Stimulated activated CD8-positive, alpha-beta memory T cell treated with anti-CD3 and anti-CD28 coated beads, Interleukin-15, amount 100 ng/mL, for 24 hours (primary cell): Measurements from ENCODE around the gene DAPK2.

Source experiments
- DNase-seq: peaks from one replicate; pipeline ENCODE4 v3.0.0-alpha.2; 2020; ENCODE audit warnings: low read depth

DAPK2 gene

DNA sequence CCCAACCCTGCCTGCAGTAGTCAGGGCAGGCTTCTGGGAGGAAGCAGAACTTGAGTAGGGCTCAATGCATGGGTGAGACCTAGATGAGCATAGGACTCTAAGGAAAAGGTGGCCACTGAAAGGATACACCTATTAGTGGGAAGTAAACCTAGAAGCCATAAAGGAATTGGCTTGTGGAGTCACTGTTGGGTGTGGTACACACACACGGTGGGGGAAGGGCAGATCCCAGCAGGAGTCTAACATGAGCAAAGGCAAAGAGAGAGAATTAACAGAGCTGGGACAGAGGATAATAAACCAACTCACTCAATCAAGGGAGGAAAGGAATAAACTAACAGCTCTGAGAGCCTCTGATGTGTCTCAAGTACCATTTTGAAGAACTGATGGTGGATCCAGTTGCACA is 23.1 kb downstream of the DAPK2 start:
- DNase-seq = no peak

DNA sequence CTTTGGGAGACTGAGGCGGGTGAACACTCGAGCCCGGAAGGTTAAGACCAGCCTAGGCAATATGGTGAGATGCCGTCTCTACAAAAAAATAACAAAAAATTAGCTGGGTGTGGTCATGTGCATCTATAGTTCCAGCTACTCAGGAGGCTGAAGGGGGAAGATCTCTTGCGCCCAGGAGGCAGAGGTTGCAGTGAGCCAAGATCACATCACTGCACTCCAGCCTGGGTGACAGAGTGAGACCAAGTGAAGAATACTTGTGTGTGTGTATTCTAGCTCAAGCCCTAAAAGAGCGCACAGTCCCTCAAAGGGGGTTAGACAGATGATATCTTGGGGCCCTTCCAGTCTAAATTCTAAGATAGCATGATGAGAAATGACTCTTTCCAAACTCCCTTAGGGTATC is 23.7 kb downstream of the DAPK2 start:
- DNase-seq = no peak

DNA sequence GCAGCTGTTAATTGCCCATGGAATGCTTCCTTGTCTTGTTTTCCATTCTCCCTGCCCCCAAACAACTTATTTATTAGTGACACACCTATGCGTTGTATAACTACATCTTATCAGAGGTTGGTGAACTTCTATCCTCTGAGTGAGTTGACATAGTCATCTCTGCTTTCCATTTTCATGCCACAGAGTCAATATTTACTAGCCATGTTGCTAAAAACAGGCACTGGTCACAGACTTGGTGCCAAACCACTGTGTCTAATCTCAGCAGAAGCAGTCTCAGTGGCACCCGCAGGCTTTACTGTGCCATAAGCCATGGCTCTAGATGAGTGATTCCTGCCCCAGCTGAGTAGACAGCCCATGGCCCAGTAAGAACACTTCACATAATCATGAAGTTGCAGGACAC is 26.5 kb downstream of the DAPK2 start:
- DNase-seq = no peak

DNA sequence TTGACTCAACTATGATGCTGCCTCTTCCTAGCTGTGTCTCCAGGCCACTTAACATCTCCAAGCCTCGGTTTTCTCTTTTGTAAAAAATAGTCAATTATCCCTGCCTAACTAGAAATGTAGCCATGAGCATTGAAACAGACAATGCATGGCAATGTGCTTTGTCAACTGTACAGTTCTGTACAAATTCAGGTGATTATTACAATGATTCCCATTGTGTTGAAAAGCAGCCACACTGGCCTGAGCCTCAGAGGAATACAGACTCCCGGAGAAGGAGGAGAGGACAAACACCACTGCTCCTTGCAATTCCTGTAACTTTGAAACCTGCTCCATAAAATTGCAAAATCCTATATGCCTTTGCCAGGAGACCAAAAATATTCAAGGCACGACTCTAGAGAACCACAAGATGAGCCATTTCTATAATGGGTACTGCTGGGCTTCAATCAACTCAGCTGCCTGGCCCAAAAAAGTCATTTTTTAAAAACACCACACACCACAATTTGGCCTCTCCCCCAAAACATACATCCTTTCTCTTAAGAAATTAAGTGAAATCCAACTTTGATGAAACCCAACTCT is 28.6 kb downstream of the DAPK2 start:
- DNase-seq = no peak

DNA sequence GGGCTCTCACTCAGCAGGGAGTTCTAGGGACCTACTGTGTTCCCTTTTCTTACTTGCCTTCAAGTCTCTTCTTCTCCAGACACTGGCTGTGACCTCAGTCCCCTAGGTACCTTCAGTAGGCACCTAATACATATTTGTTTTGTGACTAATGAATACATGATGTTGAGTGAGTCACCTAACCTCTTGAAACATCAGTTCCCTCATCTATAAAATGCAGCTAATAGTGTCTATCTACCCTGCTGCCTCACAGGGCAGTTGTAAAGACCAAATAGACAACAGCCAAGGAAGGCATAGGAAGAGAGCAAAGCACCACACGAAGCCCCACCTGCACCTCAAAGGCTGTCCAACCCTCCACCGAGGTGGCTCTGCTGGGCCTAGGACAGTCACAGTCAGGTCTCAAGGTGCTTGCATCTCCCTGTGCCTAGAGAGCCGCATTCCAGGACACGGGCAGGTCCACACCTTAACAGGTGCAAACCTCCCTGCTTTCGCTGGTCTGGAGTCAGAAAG is 29.1 kb downstream of the DAPK2 start:
- no peak for DNase-seq

DNA sequence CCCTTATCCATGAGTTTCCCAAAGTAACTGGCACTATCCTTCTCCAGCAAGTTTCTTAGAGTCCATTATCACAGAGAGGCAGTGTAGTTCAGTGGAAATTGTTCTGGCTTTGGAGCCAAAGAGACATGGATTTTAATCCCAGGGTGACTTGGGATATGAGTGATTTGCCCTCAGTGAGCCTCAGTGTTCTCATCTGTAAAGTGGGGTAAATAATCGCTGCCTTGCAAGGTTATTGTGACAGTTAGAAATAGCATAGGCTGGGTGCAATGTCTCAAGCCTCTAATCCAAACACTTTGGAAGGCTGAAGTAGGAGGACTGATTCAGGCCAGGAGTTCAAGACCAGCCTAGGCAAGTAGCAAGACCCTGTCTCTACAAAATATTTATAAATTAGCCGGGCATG is 30.0 kb downstream of the DAPK2 start:
- DNase-seq = no peak

DNA sequence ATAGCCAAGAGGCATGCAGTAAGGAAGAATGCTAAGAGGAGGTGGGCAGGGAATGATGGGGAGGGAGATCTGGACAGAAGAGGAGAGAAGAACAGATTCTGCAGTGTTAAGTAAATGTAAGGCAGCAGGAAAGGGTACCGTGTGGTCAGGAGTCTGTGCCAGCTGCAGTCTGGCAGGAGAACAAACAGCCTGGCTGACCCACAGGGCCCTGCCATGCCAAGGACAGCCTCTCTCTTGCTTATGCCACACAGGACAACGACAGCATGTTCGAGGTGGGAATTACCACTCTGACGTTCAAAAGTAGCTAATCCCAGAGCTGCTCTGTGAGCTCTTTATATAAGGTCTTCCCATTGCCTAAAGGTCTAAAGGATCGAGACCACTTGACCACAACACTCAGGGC is 31.3 kb downstream of the DAPK2 start:
- no peak for DNase-seq

DNA sequence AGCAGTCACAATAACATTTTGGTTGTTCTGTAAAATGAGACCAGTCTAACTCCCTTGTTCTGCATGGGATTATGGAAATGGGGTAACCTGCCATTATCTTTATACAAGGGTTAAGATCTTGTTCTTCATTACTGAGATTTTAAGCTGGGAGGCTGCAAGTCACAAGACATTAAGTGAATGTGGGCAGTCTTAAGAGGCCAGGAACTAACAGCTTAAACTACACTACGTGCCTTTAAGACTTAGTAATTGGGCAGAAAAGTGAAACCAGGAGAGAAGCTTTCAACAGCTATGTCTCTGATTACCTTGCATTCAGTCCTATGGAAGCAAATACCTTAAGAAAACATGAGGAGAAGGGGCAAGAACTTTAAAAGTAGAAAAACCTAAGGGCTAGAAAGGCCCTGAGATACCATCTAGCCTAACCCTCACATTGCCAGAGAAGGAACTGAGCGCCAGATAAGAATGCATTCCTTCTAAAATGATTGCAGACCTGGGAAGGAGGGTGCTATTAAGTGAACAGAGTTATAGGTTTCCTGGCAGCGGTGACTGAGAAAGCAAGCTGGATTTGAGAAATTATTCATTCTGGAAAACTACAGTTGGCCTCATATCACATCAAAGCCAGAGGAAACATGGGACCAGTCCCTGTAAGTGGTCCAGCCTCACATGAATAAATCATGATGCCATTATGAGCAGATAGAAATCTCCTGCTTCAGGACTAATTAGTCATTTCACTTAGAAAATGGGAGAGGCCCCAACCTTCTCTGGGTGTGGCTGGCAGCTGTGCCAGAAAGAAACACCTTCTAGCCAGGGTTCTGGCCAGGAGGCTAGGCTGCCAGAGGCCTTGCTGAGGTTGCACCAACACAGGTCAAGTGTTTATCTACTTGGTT is 32.9 kb downstream of the DAPK2 start:
- no peak for DNase-seq

DNA sequence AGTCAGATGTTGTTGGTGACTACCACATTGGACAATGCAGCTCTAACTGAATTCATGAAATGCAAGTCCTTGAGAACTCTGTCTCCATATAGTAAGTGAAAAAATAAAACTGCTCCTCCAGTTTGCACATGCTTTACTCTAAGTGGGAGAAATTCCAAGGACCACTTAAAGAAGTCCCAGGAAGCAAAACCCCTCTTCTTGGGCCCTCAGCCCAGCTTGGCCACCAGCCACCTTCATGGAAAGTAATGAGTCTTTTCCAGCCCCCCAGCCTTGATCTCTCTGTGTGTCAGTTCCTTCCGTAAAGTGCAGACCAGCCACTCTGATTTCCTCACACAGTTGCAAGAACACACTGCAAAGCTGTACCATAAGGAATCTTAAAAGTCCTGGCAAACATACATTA is 34.5 kb downstream of the DAPK2 start:
- no peak for DNase-seq

DNA sequence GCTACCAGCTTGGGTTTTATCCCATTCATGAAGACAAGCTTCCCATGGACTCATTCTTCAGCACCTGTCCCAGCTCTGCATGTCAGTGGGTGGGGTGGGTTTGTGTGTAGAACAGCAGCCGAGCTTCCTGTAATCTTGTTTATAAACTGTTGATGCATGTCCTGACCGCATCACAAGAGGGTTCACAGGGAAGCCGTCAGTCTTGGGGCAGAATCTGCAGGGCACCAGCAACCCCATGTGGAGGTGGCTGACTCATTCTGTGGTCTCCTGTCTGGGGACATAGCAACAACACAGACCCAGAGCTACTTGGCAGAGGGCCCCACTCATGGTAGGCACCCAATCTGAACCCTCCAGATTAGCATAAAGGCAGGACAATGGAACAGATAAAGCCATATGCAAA is 35.6 kb downstream of the DAPK2 start:
- DNase-seq = peak; percentile 38

DNA sequence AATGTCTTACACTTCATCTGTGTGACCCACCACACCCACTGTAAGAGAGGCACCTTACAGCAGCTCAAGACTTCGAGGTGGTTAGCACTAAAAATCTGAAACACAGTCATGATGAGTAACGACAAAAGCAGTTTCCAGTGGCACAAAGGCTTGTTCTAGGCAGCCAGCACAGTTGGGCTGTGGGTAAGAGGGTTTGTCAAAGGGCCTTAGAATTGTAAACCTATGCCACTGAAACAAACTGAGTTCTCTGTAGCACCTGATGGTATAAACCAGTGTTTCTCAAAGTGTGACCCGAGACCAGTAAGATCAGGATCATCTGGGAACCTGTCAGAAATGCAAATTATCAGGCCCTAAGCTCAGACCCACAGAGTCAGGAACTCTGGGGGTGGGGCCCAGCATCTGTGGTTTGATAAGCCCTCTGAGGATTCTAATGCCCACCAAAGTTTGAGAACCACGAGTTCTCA is 36.5 kb downstream of the DAPK2 start:
- DNase-seq = no peak

DNA sequence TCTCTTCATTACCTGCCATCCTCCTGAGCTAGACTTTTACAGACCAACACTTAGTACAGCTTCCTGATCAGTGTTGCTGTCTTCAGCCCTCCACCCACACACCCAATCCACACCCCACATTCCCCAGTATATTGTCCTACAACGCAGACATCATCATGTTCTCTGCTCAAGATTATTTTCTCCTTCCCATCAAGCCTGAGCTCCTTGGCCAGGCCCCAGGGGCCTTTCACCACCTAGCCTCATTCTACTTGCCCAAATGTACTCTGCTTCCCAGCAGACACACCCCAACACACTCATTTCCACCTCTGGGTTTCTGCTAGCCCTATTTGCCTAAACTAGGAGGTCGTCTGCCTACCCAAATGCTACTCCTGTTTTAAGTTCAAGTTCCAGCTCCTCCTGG is 37.0 kb downstream of the DAPK2 start:
- DNase-seq = no peak

DNA sequence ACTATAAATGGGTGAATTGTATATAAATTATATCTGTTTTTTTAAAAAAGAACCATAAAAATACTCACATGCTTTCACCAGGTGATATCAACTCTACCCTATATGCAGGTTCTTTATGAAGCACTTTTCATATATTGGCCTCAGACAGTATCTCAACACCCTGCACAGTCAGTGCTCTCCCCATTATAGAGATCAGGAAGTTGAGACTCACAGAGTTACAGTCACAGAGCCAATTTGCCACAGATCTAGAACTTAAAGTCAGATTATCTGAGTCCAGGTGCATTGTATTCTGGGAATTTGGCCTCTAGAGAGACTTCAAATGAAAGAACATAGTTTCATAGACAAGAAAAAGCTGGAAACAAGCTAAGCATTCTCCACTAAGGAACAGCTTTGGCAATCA is 38.1 kb downstream of the DAPK2 start:
- DNase-seq = no peak

DNA sequence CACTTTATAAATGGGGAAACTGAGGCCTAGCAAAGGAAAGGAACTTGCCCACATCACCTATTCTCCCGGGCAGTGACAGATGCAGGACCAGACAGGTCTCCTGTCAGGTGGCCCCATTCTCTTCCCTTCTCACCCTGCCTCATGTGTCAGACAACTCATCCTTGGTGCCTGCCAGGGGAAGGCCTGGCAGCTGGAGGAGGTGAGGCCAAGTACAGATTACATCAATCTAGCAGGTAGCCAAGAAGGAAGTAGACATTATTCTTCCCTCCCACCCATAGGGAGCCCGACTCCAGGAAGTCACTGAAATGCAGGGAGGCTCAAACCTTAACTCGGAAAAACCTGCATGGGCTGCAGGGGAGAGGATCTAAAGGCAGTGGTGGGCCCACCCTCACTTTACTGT is 39.6 kb downstream of the DAPK2 start:
- DNase-seq = no peak

DNA sequence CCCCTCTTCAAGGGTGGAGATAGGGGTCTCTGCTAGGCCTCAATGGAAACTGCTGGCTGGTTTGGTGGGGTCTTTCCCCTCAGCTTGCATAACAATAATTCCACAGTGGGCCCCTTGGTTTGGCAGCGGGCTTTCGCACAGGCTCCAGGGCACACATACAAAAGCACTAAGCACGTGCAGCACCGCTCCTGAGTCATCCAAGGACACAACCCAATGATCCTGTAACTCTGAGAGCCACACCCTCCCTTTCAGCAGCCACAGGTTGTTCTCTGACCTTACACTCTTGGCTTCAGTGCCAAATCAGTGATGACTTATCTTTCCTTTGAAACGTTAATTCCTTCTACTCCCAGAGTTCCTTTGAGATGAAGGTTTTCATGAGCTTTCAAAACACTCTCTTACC is 41.7 kb downstream of the DAPK2 start:
- no peak for DNase-seq

DNA sequence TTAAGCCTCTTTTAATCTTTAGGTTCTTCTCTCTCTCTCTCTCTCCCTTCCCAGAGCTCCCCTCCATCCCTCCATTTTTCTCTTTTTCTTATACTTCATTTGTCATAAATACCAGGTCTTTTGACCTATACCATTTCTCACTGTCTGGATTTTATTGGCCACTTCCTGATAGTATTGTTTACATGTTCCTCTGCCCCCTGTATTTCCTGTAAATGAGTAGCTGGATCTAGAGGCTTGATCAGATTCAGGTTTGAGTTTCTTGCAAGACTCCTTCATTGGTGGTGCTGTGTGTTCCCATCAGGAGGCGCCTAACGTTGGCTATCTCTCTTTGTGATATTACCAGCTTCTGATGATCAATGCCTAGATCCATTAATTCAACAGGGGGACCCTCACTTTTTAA is 42.2 kb downstream of the DAPK2 start:
- DNase-seq = no peak

DNA sequence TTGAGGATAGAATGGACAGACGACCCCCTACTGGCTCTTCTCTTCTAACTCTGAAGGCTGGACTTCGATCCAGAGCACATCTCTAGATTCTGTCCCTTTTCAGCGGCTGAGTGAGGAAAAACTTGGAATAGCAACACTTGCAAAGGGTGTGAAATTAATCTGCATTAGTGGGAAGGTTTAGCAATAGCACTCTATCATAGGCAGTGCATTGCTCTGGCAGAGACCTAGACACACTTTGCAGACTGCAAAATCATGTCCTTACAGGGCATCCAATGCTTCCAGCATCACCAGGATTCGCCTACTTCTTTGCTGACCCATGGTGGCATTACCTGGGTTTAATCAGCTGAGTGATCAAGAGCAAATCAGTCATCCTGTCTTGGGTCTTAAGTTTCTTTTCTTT is 43.1 kb downstream of the DAPK2 start:
- no peak for DNase-seq

DNA sequence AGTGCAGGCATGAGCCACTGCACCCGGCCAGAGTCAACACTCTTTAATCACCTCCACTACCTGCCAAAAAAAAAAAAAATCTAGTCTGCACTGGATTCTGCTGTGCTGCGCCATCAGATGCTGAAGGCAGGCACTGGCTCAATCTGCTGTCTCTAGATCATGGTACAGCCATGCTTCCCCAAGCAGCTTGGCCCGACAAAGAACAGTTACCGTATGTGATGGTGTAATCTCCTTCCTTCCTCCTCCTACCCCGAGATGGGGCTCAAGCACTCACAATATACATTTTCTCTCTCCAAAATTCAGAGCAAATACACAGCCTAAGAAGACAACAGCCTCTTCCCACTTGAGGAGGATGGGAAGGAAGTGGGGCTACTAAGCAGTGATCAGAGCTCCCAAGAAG is 45.1 kb downstream of the DAPK2 start:
- DNase-seq = no peak

DNA sequence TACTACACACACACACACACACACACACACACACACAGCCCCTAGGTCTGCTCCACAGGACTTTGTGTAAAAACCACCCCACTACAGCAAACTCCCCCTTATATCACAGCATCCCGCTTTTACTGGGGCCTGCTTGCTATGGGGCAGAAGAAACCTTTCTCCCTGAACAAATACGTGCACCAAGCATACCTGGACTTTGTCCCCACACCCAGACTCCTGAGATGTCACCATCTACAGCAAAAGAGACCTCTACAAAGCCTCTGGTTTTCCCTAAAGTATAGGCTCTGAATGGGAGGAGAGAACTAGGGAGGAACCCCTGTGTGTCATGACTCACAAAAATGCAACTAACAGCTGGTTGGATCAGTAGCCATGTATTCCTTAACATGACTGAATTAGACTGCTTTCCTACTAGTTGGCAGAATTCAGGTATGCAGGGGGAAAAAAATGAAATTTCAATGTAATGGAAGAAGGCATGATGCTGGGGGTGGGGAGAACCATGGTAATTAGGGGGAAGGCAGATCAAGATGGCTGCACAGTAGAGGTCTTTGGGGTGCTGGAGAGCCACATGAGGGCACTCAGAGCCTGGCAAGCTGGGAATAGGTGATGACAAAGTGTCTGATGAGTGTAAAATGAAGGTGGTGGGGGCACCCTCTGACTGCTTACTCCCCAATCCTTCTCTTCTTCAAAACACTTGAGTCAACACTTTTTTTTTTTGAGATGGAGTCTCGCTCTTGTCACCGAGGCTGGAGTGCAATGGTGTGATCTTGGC is 45.9 kb downstream of the DAPK2 start:
- no peak for DNase-seq

DNA sequence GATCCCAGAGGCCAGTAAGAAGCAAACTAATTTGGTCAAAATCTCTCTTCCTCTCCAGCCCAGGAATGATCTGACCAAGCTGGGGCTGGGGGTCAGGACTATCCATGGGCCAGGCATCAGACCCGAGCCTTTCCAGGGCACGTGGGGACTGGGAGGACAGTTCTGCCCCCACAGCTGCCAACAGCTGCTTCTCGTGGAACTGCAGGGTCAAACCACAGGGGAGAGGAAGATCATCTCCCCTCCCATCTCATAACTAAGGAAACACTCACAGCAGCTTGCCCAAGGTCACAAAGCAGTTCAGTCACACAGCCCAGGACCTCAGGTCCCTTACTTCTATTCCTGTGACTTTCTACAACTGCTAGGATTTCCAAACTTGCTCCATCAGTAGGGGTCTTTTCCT is 47.1 kb downstream of the DAPK2 start:
- DNase-seq = no peak

DNA sequence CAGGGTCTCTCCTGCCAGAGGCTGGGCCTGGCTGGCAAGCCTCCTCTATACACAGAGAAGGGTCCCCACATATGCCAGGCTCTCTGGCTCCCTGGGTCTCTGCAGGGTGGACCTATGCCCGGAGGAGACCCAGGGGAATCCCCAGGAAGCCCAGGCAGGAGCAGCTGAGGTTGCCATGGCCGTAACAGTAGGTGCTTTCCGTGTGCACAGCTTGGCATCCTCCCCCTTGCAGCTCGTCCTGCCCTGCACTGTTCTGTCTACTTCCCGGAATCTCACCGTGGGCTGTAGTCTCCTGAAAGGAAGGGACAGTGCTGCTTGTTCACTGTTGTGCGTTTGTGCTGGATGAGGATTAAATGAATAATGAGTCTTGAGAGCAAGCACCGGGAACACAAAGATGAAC is 47.8 kb downstream of the DAPK2 start:
- no peak for DNase-seq

DNA sequence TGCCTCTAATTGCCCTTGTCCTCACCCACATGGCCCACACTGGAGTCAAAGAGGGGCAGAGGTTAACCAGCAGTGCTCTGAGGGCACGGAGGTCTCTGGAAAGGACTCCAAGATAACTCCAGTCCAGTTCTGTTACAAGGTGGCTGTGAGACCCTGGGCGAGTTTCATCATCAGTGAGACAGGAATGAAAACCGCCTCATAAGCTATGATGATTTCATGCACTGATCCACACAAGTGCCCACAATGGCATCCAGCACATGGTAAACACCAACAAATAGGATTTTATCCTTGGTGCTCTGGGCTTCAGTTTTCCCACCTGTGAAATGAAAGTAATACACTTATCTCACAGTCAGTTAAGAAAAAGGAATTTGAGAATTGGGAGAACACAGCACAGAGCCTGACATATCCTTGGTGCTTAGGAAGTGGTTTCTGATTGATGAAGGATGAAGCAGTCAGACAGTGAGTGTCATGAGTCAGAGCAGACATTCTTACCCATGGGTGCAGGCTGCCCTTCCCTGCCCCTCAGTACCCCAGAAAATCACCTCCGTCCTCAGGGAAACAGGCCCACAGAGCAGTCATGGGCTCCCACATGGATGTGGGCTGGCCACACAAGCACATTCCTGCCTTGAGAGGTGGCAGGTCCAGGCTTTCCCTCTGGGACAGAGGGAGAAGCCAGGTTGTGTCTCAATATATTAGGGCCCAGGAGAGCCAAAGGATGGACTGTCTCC is 48.4 kb downstream of the DAPK2 start:
- DNase-seq = no peak
